Stimulated activated CD4-positive, alpha-beta T cell treated with anti-CD3 and anti-CD28 coated beads, TNF-alpha, amount 100 ng/mL, for 48 hours (primary cell): ENCODE data around the gene RCOR2.
A peak's percentile ranks its signal among the peaks of the same experiment; 100 is the strongest.
"Not testable (repeated sequence)": the region's sequence is repeated elsewhere in the genome, so short reads cannot be mapped to it uniquely, and the experiment has no call there.

Source experiments
- DNase-seq, 3 donors: peaks; one replicate each; pipeline ENCODE4 v3.0.0-alpha.2; 2020; ENCODE audit warnings: low read depth in 3 of 3

RCOR2 gene

DNA sequence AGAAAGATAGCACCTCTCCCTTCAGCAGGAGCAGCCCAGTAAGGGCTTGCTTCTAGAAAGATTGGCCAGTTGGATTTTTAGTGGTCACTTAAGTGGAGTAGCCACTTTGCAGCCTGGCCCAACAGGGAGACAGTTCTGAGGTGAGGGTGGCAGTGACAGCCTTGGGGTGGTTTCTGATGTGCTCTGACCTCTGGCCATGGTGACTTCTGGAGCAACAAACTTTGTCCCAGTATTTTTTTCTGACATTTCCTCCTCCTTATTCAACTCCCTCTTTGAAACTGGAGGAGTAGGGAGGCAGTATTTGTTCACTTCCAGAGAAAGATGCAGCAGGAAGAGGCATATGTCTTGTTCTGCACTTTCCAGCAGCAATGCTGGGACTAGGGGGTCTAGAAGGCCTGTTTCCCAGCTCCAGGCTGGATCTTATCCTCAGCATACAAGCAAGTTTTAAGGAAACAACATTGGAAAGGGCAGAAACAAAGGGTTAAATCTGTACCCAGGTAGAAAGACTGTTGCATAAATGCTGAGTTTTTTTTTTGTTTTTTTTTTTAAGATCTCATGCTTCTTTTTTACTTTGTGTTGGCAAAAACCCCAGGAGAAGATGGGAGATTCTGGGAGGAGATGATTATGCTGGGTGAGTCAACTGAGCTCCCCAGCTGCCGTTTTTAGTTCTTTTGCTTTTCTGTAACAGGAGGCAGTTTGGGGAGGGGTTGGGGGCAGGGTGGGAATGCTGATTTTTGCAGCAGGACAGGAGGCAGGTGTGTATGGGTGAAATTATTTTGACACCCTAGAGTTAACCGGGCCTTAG, 37.2 kb downstream of the RCOR2 start:
- no peak for DNase-seq

GRCh38 chr11:63877658-63878241, 39.2 kb downstream of the RCOR2 start:
- DNase-seq, result no peak

DNA sequence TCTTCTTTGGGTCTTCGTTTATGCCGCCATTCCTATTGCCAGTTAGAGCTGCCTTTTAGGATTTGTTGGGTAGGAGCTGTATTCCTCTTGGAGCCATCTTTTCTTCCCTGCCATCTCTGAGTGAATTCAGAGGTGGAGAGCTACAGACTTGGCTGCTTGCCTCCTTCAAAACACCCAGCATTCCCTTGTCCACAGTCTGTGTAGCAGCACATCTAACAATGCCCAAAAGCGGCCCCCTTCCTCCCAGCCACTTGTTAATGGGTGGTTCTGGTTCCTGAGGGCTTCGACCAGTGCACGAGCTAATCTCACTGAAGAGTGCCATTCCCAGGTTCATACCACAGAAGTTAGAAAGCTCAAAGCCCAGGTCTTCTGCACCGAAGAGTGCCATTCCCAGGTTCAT, 40.3 kb downstream of the RCOR2 start:
- DNase-seq, result no peak

DNA sequence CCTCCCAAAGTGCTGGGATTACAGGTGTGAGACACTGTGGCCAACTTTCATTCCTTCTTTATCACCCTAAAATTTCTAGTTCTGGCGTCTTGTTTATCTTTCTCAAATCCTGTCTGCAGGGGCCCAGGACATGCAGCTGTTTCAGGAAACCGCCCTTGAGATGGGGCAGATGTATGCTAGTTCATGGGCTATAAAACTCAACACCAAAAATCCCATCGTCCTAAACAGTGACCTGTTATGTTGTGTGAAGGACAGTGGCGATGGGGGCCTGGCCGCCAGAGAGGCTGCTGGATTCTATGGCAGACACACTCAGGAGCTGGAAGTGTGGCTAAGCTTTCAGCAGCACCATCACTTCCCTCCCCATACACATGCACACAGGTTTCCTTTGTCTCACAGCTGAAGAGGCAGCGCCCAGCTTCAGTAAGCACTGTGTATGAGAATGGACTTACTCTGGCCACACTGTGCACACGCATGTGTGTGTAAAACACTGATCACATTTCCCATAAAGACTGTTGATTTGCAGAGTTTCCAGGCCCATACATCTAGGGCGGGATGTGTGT, 41.4 kb downstream of the RCOR2 start:
- DNase-seq, result no peak

GRCh38 chr11:63874511-63874910, 42.5 kb downstream of the RCOR2 start:
- no peak for DNase-seq

DNA sequence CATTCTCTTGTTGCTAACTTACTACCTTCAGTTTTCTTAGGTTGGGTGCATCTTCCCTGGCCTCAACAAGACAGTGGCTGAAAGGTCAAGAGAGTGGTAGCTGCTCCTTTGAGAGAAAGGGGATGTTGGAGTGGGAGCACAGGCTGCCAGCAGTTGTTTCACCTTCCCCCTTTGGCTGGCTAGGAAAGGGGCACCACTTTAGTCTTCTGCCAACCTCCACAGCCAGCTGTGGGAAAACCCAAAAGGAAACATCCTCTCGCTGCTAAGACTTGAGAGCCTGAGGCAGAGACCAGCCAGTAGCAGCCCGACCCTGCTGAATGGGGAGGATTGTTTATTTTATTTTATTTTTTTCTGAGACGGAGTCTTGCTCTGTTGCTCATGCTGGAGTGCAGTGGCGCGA, 43.7 kb downstream of the RCOR2 start:
- DNase-seq, result no peak

DNA sequence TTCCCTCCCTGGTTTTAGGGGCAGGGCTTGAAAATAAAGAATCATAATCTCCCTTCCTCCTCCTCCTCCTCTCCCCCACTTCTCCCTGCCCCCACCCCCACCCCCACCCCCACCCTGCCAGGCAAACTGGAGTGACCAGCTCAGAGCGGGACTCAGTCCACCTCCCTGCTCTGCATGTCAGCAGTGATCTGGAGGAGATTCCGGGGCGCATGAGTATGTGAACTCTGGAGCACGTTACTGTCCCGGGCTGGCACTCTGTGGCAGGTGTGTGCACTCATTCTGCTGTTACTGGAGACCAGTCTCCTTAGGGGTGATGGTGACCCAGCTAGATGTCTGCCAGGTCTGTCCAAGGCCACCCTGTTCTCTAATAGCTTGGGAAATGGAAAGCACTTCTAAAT, 44.2 kb downstream of the RCOR2 start:
- DNase-seq, result no peak

- peak in 2 of 3 donors; percentile 12 to 17 for DNase-seq
Measured at GRCh38 chr11:63871962-63872799, 44.8 kb downstream of the RCOR2 start.

GRCh38 chr11:63870351-63871140, 46.4 kb downstream of the RCOR2 start:
- DNase-seq, result no peak

- DNase-seq, result peak in 1 of 3 donors; percentile 8
Measured at GRCh38 chr11:63869683-63870082, 47.3 kb downstream of the RCOR2 start.

GRCh38 chr11:63869171-63869591, 47.8 kb downstream of the RCOR2 start:
- DNase-seq, result no peak

- DNase-seq, result no peak
Measured at GRCh38 chr11:63868399-63869064, 48.4 kb downstream of the RCOR2 start.

DNA sequence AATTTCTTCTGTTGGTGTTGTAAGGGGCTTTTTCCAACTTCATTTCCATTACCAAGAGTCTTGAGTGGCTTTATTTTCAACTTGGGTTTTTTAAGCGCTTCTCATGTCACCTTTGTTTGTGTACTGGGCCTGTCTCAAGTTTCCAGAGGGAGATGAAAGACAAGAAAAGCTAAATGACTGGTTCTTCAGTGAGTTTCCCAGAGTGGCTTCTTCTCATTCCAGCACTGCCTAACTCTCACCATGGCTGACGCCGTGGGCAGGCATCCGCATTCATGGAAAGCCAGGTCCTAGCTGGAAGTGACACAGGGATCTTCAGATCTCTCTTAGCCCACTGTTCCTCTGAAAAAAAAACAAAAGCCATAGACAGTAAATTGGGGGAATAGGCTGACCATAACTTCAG, 49.5 kb downstream of the RCOR2 start:
- DNase-seq, result no peak

DNA sequence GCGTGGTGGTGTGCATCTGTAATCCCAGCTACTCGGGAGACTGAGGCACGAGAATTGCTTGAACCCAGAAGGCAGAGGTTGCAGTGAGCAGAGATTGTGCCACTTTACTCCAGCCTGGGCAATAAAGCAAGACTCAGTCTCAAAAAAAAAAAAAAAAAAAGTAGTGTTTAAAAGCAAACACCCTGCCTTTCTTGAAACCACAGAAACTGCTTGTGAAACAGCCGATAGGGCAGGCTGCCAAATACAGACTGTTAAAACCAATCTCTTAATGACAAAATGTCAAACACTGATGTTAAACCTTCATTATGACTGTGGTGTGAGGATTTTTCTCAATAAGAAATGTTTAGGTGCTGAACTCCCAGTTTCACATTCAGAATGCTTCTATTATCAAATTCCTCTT, 50.8 kb downstream of the RCOR2 start:
- DNase-seq, result peak; percentile 63 to 75 (median 74)

DNA sequence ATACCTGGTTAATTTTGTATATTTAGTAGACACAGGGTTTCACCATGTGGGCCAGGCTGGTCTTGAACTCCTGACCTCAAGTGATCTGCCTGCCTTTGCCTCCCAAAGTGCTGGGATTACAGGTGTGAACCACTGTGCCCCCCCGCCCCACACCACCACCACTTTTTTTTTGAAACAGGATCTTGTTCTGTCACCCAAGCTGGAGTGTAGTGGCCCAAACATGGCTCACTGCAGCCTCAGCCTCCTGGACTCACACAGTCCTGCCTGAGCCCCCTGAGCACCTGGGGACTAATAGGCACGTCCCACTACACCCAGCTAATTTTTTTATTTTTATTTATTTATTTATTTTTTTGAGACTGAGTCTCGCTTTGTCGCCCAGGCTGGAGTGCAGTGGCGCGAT, 53.3 kb downstream of the RCOR2 start:
- not testable (repeated sequence) for DNase-seq

GRCh38 chr11:63862923-63863322, 54.0 kb downstream of the RCOR2 start:
- DNase-seq, result no peak
